Smooth muscle cell (in vitro differentiated cells): Measurements from ENCODE around the gene CERS3. TPM values are rescaled to one million over a fixed set of nuclear protein-coding genes. Genes with fewer than 3 reads are reported as not detected.

Experiments
- DNase-seq: peaks from one replicate; lab custom pipeline; 2025; ENCODE audit not compliant: unreplicated experiment; lab: John Stamatoyannopoulos, UW
- H2AFZ ChIP-seq: fragments of 200-600 bp; sonication (generic); 2 replicates; pipeline ENCODE4 v1.6.0; 2016; ENCODE audit warnings: antibody characterized with exemption, low read depth, mild to moderate bottlenecking
- H3F3A ChIP-seq: fragments of 200-600 bp; sonication (generic); 2 replicates; pipeline ENCODE4 v1.6.0; 2017; ENCODE audit warnings: antibody characterized with exemption, low read depth
- H3K27ac ChIP-seq: fragments of 200-600 bp; sonication (generic); 2 replicates; pipeline ENCODE4 v1.5.1; 2016; ENCODE audit warnings: low read depth, mild to moderate bottlenecking
- H3K27me3 ChIP-seq: fragments of 200-600 bp; sonication (generic); 2 replicates; pipeline ENCODE4 v1.6.1; 2016; ENCODE audit warnings: low read depth, mild to moderate bottlenecking
- H3K36me3 ChIP-seq: fragments of 200-600 bp; sonication (generic); 2 replicates; pipeline ENCODE4 v1.5.1; 2016; ENCODE audit warnings: low read depth
- H3K4me1 ChIP-seq: fragments of 200-600 bp; sonication (generic); 2 replicates; pipeline ENCODE4 v1.5.1; 2016; ENCODE audit warnings: low read depth
- H3K4me2 ChIP-seq: fragments of 200-600 bp; sonication (generic); 2 replicates; pipeline ENCODE4 v1.6.0; 2016; ENCODE audit warnings: mild to moderate bottlenecking
- H3K4me3 ChIP-seq: fragments of 200-600 bp; sonication (generic); 2 replicates; pipeline ENCODE4 v1.5.1; 2016; ENCODE audit warnings: mild to moderate bottlenecking
- H3K79me2 ChIP-seq: fragments of 200-600 bp; sonication (generic); 2 replicates; pipeline ENCODE4 v1.6.0; 2016; ENCODE audit warnings: low read depth, mild to moderate bottlenecking
- H3K9ac ChIP-seq: fragments of 200-600 bp; sonication (generic); 2 replicates; pipeline ENCODE4 v1.6.0; 2016; ENCODE audit warnings: low read depth
- H3K9me3 ChIP-seq: fragments of 200-600 bp; sonication (generic); replicated peaks from 2 replicates; pipeline ENCODE4 v1.5.1; 2016; ENCODE audit warnings: low read depth
- H4K20me1 ChIP-seq: fragments of 200-600 bp; sonication (generic); 2 replicates; pipeline ENCODE4 v1.6.0; 2016; ENCODE audit warnings: low read depth
- WGBS: methylation state at CpG from one replicate; pipeline ENCODE4 v1.1.7; 2016; ENCODE audit warnings: low lambda C conversion rate; 5-methylcytosine and 5-hydroxymethylcytosine counted together
- polyA plus RNA-seq: library from polyadenylated mRNA; unstranded; fragments of >200 nt; fragmentation: Nextera tagmentation; extraction: Ambion mirVana; gene quantifications from 2 replicates; pipeline ENCODE4 v1.2.1, GENCODE V29; 2016
- total RNA-seq: library from RNA; depleted of rRNA; stranded (reverse); fragments of >200 nt; gene quantifications from 2 replicates; pipeline ENCODE4 v1.2.3, GENCODE V29; 2014
- TF ChIP-seq, protein P1 (sequence below): fragments of 200-600 bp; sonication (generic); IDR thresholded peaks from 2 replicates; pipeline ENCODE4 v1.5.1; 2017; ENCODE audit warnings: borderline replicate concordance, mild to moderate bottlenecking, antibody characterized with exemption; ENCODE audit not compliant: insufficient read depth, poor library complexity, severe bottlenecking

Gene CERS3
- total and polyA plus RNA-seq, 2 experiments from 2014 or later: 0.87 to 6.3 TPM

DNA sequence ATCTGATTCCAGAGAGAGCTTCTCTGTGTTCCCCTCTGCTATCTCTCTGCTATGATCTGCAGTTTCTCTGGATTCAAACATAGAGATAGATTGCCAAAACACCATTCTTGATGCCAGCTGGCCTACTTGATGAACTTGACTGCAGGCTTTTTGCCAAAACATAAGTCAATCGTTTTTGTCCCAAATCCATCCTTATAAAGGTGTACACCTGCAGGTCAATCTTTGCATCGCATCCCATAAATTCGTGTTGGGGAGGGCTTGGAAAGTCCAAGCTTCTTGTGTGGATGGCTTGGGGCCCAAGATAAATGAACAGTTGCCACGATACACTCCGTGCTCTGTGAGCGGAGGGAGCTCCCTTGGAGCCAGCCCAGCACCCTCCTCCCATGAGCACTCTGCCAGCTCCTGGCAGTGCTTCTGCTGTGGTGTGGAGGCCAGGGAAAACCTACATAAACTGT, 2.7 kb downstream of the CERS3 start:
- no peak overlapping the region for H3K9ac ChIP-seq
- WGBS: 68% methylated on average over 6 of the region's 6 CpGs

DNA sequence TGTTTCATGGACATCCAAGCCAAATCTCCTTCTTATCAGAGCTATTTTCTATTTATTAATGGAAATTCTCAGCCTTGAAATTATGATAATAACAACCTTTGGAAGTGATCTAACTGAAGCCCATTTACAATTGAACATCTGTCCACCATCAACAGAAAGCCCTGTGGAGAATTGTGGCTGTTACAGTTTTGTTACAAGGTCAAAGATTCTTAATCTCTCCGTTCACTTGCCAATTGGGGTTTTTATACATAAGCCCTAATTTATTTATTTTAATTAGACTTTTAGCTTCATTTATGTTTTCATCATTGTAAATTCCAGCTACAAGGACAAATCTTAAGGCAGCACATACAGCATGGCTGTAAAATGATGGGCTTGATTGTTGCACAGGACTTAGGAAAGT, 3.3 kb downstream of the CERS3 start:
- H4K20me1 ChIP-seq: no peaks in the 10 kb centered on the region
- TF ChIP-seq, protein P1, sequence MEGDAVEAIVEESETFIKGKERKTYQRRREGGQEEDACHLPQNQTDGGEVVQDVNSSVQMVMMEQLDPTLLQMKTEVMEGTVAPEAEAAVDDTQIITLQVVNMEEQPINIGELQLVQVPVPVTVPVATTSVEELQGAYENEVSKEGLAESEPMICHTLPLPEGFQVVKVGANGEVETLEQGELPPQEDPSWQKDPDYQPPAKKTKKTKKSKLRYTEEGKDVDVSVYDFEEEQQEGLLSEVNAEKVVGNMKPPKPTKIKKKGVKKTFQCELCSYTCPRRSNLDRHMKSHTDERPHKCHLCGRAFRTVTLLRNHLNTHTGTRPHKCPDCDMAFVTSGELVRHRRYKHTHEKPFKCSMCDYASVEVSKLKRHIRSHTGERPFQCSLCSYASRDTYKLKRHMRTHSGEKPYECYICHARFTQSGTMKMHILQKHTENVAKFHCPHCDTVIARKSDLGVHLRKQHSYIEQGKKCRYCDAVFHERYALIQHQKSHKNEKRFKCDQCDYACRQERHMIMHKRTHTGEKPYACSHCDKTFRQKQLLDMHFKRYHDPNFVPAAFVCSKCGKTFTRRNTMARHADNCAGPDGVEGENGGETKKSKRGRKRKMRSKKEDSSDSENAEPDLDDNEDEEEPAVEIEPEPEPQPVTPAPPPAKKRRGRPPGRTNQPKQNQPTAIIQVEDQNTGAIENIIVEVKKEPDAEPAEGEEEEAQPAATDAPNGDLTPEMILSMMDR: no peak
- no peaks in the 10 kb centered on the region for H3K27me3 ChIP-seq
- no peaks in the 10 kb centered on the region for H3K9me3 ChIP-seq
- H3K4me2 ChIP-seq: no peak overlapping the region
- no peak overlapping the region for H3K4me3 ChIP-seq
- no peaks in the 10 kb centered on the region for H3F3A ChIP-seq
- no peaks in the 10 kb centered on the region for H3K36me3 ChIP-seq
- H2AFZ ChIP-seq: no peak overlapping the region
- DNase-seq: no peak
- no peaks in the 10 kb centered on the region for H3K4me1 ChIP-seq
- no peaks in the 10 kb centered on the region for H3K79me2 ChIP-seq
- H3K9ac ChIP-seq: no peak overlapping the region
- WGBS: 98% methylated on average over 1 of the region's 1 CpG
- H3K27ac ChIP-seq: no peak overlapping the region

More for the DNA sequence above, 2.7 kb downstream of the CERS3 start:
- Histone ChIP-seq H2AFZ (no peak overlapping the region), H3K4me1 (no peaks in the 10 kb centered on the region), H3K27ac (no peak overlapping the region), H3K79me2 (no peaks in the 10 kb centered on the region), H3F3A (no peaks in the 10 kb centered on the region), H3K27me3 (no peaks in the 10 kb centered on the region), H3K9me3 (no peaks in the 10 kb centered on the region), H3K4me2 (no peak overlapping the region), H3K4me3 (no peak overlapping the region), H4K20me1 (no peaks in the 10 kb centered on the region), H3K36me3 (no peaks in the 10 kb centered on the region)
- TF ChIP-seq, protein P1: no peak
- DNase-seq: no peak

DNA sequence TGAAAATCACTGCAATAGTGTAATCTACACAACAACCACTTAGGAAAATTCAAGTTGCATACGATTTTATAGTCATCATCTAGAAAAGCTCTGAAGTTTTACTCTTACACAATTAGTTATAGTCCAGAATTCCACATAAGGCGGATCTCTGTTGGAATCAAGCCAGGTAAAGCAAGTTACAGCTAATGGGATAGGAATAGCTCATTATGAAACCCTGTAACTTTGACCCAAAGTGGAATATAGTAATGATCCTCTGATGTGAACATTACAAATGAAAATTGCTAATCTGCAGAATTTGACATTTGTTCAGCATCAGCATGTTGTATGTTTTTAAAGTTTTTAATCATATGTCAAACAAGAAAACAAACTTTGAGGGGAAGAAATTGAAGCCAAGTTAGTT, 4.4 kb downstream of the CERS3 start:
- WGBS: 66% methylated on average over 2 of the region's 2 CpGs
- no peak for DNase-seq
- H3K27me3 ChIP-seq: no peaks in the 10 kb centered on the region

DNA sequence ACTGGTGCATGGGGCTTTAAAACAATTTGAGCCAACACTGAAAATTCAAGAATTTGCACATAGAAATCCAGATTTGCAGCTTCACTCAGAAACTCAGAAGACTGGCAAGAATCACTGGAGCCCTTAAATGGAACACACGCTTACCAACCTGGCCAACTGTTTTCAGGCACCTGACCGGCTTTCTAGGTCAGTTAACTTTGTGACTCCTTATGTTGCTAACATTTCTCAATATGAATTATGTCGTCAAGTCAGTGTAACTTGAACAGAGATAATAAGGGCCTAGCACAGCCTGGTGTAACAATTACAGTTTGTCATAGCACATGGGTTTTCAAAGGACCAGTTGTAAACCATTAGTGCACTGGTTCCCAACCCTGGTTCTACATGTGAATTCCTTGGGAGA, 6.8 kb downstream of the CERS3 start:
- no peaks in the 10 kb centered on the region for H3K4me1 ChIP-seq
- H3K36me3 ChIP-seq: no peaks in the 10 kb centered on the region
- 89% methylated on average over 3 of the region's 3 CpGs for WGBS
- no peaks in the 10 kb centered on the region for H3K9me3 ChIP-seq
- H3K4me3 ChIP-seq: no peak overlapping the region
- no peak overlapping the region for H3K4me2 ChIP-seq
- H3F3A ChIP-seq: no peaks in the 10 kb centered on the region
- H2AFZ ChIP-seq: no peak overlapping the region
- H4K20me1 ChIP-seq: no peaks in the 10 kb centered on the region
- no peaks in the 10 kb centered on the region for H3K79me2 ChIP-seq
- no peak overlapping the region for H3K27ac ChIP-seq
- H3K27me3 ChIP-seq: no peaks in the 10 kb centered on the region
- H3K9ac ChIP-seq: no peak overlapping the region
- no peak for DNase-seq
- TF ChIP-seq, protein P1: no peak

More for the DNA sequence above, 4.4 kb downstream of the CERS3 start:
- H3K4me1 ChIP-seq: no peaks in the 10 kb centered on the region
- no peak overlapping the region for H3K4me3 ChIP-seq
- no peaks in the 10 kb centered on the region for H4K20me1 ChIP-seq
- H3K79me2 ChIP-seq: no peaks in the 10 kb centered on the region
- no peak overlapping the region for H3K27ac ChIP-seq
- no peaks in the 10 kb centered on the region for H3K36me3 ChIP-seq
- TF ChIP-seq, protein P1: no peak
- no peak overlapping the region for H3K4me2 ChIP-seq
- no peak overlapping the region for H3K9ac ChIP-seq
- no peaks in the 10 kb centered on the region for H3F3A ChIP-seq
- no peaks in the 10 kb centered on the region for H3K9me3 ChIP-seq
- no peak overlapping the region for H2AFZ ChIP-seq
